CD4-positive, alpha-beta T cell treated with Interleukin-10 for 1 hour (primary cell): Measurements from ENCODE around the gene CCDC138.

Experiments used
- DNase-seq: peaks from one replicate; pipeline ENCODE4 v3.0.0-alpha.2; 2020

The CCDC138 gene

DNA sequence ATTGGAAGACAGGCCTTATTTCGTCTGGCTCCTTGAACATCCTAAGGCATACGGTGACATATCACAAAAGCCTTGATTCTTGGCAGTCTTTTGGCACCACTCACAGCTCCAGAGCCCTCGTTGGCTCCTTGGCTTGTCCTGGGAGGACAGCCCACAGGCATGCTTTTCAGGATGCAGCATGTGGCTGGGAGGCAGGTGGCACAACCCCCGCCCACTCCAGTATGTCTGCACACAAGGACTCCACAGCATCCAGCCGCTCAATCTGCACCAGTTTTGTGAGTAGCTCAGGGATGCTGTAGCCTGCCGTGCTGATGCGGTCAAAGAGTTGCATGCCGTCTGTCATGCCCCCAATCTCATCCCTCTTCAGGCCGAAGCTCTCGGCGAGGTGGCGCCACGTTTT is 110.2 kb downstream of the CCDC138 start:
- DNase-seq, result no peak

DNA sequence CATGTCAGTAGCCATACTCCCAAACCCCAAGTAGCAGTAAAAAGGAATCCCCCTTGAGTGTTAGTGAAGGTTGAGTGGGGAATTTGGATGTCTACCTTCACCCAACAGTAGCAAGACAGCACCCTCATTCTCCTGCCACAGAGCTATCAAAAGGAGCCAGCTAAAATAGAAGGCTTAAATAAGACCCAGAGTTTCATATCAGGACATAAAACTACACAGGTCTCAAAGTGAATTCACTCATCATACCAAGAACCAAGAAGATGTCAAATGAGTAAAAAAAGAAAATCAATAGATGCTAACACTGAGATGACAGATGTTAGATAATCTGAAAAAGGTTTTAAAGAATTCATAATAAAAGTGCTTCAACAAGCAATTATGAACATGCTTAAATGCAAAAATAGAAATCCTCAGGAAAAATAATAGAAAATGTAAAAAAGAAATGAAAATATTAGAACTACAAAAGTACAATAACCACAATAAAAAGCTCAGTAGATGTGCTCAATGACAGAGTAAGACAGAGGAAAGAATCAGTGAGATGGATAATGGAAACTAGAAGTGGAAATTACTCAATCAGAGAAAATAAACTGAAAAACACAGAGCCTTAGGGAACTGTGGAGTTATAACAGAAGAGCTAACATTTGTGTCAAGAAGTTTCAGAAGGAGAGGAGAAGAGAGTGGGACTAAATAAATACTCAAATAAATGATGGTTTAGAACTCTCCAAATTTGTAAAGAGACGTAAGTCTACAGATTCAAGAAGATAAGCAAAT is 111.9 kb downstream of the CCDC138 start:
- no peak for DNase-seq

DNA sequence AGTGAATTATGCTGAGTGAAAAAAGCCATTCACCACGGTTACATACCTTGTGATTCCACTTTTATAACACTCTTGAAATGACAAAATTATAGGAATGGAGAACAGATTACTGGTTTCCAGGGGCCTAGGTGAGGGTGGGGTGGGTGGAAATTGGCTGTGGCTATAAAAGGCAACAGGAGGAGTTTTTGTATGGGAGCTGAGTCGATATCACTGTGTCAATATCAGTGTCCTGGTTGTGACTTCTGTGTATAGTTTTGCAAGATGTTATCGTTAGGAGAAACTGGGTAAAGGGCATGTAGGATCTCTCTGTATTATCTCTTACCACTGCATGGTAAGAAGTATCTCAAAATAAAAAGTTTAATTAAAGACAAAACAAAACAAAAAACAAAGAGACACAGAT is 118.1 kb downstream of the CCDC138 start:
- no peak for DNase-seq

- no peak for DNase-seq
Observed at GRCh38 chr2:108905176-108905575, 118.6 kb downstream of the CCDC138 start.

- DNase-seq, result no peak
Observed at GRCh38 chr2:108905906-108906305, 119.3 kb downstream of the CCDC138 start.

DNA sequence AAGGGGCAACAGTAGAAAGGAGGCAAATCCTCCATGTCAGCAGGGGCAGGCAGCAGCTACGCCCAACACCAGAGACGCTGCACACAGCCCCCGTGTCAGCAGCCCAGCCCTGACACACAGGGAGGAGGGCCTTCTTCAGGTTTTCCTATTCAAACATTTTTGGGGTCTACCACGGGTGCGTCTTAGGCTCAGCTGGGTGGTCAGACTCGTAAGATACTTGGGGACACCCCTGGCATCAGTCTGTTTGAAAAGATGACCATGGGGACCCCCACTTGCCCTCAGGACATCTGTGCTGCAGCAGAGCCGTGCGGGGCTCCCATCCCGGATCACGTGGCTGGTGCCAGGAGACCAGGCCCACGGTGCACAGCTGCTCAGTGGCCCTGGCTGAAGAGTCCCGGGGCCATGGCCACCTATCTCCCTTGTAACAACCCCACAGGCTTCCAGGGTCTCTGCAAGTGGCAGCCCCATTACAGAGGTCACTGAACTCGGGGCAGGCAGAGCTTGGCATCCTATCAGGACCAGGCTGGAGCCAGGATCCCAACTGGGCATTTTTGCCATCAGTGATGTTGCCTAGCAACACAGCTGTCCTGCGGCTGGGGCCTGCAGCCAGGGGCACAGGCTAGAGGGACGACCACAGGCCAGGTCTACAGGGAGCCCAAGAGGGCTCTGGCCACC is 120.0 kb downstream of the CCDC138 start:
- DNase-seq, result no peak

GRCh38 chr2:108907822-108908712 is 121.5 kb downstream of the CCDC138 start:
- no peak for DNase-seq

DNA sequence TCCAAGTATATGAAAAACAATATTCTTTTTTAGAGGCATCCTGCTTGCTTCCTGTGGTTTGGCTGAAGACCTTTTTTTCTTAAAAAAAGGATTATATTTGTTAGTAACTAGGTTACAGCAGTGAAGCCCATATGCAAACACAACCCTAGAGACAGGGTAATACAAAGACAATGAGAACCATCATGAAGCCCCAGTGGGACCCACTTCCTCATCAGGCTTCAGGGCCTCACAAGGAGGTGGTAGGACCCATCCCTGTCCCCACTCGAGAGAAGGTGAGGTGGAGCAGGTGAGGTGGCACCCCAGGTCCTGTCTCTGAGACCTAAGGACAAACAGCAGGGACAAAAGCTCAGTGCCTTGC is 122.1 kb downstream of the CCDC138 start:
- DNase-seq, result no peak

DNA sequence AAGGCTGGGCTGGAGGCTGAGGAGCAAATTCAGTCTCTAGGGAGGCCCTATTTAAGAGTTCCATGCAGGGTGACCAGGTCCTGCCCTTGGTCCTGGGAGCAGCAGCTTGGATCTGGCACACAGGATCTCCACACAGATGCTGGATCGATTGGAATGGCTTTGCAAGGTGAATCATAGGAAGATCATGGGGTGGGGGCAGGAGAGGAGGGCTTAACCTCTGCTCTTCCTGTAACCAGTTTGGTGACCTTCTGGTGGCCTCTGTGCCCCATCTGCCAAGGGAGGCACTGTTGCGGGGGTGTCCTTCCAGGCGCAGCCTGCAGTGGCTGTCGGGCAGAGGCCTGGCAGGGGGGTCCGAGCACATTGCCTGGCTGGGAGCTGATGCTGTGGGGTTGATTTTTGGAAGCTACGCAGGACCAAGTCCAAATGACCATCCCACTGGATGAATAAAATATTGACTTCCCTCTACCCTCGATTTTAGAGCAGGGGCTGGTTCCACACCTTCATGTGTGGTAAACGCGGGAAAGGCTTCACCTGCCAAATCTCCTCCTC is 122.8 kb downstream of the CCDC138 start:
- DNase-seq, result no peak

GRCh38 chr2:108910011-108910431 is 123.5 kb downstream of the CCDC138 start:
- no peak for DNase-seq

DNA sequence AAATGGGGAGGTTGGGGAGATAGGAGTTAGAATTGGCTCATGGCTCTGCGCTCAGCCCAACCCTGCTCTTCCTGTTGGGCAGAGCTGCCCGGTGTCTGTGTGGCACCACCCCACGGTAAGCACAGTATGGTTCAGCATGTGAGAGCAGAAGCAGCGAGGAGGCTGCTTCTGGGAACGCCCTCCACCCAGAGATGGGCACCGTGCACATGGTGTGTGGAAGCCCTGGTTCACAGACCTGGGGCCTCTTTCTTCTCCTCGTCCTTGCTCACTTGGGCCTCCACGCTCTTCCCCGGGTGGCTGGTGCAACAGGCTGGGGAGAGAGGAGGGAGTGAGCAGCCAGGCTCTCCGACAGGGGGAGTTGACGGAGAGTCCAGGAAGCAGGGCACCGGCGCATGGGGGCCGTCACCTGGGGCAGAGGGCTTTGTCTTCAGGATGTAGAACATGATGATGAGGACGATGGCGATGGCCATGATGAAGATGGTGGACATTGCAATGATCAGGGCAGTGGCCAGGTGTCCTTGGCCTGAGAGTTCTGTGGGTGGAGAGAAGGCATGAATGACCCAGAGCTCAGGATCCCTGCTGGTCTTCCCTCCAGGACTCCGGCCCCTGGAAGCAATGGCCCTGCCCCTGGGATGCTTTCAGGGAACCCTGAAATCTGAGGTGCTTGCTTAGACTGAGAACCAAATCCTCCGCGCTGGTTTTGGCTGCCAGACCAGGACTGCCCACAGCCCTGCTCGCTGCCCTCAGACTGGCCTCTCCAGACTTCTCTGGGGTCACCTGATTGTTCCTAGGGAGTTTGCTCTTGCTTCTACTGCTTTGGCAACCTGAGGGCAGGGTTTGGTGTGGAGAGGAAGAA is 124.2 kb downstream of the CCDC138 start:
- DNase-seq, result no peak

GRCh38 chr2:108911401-108911800 is 124.8 kb downstream of the CCDC138 start:
- DNase-seq, result no peak

DNA sequence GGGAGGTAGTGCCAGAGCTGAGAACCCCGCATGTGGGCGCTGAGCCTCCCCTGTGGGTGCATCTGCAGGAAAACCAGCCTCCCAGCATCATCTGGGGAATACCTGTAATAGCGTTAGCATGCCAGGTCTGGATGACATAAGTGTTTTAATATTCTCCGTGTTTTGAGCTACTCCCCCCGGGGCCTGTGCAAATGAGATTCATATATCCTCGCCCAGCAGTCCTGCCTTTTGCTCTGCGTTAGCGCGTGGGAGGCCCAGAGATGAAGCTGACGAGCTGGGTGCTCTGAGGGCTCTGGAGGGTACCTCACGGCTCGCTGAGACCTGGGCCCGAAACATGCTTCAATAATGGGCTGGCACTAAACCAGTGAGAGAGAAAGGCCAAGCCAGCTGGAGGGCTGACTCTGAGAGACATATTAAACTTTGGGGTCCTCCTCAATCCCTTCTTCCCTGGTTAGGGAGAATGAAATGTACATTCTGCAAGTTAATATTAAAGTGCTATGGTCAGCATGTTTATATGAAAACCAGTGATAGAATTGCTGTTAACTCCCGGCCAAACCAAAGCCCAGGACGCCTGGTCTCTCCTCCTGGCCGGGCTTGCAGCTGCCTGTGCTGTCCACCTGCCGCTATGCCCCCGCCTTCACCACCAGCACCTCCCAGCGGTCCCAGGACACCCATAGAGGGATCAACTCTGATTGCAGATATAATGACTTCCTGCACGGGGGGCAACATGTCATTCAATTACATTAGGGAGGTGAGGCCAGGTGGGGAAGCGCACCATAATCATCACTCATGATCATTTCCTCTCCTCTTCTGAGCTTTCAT is 125.4 kb downstream of the CCDC138 start:
- no peak for DNase-seq

- no peak for DNase-seq
Observed at GRCh38 chr2:108912629-108912902, 126.0 kb downstream of the CCDC138 start.

DNA sequence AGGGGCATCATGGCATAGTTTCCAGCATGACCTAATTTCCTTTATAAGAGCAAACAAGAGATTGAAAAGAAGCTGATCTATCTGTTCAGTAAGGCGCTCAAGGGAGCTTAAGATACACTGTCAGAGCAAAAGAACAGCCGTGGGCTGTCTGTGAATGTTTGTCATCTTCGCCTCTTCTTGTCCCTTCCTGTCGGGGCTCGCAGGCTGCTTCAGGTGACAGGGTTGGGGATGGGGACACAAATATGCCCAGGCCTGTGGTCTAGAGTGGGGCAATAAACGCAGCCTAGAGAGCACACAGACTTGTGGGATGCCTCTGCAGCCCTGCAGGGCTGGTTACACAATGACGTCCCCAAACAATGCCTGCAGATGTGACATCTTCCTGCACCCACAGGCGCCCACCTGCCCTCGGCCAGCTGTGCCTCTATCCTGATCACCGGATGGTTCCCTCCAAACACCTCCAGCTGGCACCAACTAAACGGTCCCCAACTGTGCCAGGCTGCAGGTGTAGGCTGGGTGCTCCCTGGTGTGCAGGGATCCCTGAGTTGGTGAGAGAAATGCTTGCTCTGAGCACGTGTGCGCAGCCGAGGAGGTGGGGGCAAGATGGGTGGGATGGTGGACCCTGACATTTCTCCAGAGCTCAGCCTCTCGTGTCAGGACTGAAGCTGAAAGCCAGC is 129.7 kb downstream of the CCDC138 start:
- no peak for DNase-seq

GRCh38 chr2:108916796-108917421 is 130.3 kb downstream of the CCDC138 start:
- DNase-seq, result no peak

DNA sequence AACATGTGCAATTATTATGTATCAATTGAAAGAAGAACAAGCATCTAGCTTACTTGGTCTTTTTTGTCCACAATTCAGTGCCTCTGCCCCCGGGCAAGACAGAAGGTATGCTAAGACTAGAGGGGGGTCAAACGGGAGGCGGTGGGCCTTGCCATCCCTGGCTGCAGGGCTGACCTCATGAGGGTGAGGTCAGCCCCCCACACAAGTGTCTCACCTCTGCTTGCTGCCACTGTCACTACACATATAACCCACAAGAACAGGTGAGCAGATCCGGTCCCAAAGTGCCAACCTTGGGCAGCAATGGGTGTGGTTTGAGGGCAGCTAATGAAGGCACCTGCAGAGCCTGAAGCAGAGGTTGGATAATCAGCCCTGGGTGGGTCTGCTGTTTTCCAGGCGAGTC is 131.0 kb downstream of the CCDC138 start:
- no peak for DNase-seq

DNA sequence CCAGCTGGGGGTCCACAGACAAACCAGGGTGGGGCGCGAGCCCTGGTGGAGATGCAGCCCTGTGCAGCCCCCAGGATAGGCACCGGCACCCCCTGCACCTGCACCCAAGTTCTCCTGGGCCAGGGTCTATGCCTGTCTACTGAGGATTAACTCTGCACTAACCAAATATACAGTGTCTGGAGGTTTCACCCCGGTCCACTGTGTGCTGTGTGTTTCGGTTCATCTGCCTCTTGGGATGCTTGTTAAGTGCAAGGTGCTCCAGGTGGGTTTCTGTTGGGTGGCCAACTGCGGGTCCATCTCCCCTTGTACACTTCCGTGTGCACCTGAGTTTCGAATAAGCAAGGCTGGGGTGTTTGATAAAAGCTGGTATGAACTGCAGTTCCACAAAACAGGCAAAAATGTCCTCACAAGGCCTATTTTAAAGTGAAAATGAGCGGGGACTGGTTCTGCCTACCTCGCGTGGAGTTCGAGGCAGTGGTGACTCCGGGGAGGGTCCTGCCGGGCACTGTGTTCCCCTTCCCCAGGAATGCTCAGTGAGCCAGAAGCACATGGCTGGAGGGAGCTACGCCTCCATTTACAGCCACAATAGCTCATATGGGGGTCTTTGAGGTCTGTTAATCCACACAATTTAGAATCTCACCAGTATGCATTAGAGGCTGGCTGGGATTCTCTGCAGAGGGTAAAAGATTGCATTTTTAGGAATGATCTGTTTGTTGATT is 131.7 kb downstream of the CCDC138 start:
- no peak for DNase-seq

- DNase-seq, result no peak
Observed at GRCh38 chr2:108918941-108919341, 132.4 kb downstream of the CCDC138 start.
